ENCODE measurements around the gene SERP2. TPM values are rescaled to one million over a fixed set of nuclear protein-coding genes. Genes with fewer than 3 reads are reported as not detected.

The SERP2 gene
- total and polyA plus RNA-seq, 2 donors (not counting 3 experiments of a cell fraction or from before 2014, with no cell fraction given), result 0.30 TPM; not detected in 1

- Histone ChIP-seq H3K9me1 (replicated peaks; ENCODE audit: control insufficient read depth, extremely low read depth, insufficient read depth, low read length) (no peaks in the 10 kb centered on the region), H3K4me3 (replicated peaks in 1 of 3; ENCODE audit: insufficient read depth in 1 of 3, low read depth in 1 of 3, low read length in 3 of 3) (no peak overlapping the region), H3K36me3 (ENCODE audit: control insufficient read depth in 2 of 2, extremely low read depth in 1 of 2, insufficient read depth in 2 of 2, low read length in 2 of 2) (no peaks in the 10 kb centered on the region), H3K4me2 (ENCODE audit: insufficient read depth, low read length) (no peak overlapping the region), H3K27ac (ENCODE audit: insufficient read depth, low read depth, low read length) (no peak overlapping the region), H3K9ac (replicated peaks; ENCODE audit: extremely low read depth, insufficient read depth, low read length) (no peak overlapping the region), H4K20me1 (replicated peaks; ENCODE audit: control insufficient read depth, extremely low read depth, insufficient read depth, low read length) (no peaks in the 10 kb centered on the region), H3K4me1 (ENCODE audit: control insufficient read depth, extremely low read depth, insufficient read depth, low read length) (no peaks in the 10 kb centered on the region), H3K9me3 (replicated peaks; ENCODE audit: control insufficient read depth, insufficient read depth, low read length) (no peaks in the 10 kb centered on the region), H3K79me2 (ENCODE audit: control insufficient read depth, insufficient read depth, low read length) (no peaks in the 10 kb centered on the region), H2AFZ (ENCODE audit: low read depth, low read length) (no peak overlapping the region), H3K27me3 (ENCODE audit: control insufficient read depth in 2 of 2, insufficient read depth in 2 of 2, low read length in 2 of 2) (no peaks in the 10 kb centered on the region)
- FAIRE-seq (no peak), DNase-seq (ENCODE audit: low read depth, low spot score) (no peak)
- ChIA-PET POLR2A (no interaction called here), CTCF (interaction anchor here (1.2 kb wide), 1 partner anchor 17 kb away, joined by 3 read pairs; no protein-coding TSS in a partner anchor)
- BruUV-seq (replicated peaks), result no TSS peak
- intact Hi-C loops (cut with micrococcal nuclease) (no loop called here), dilution Hi-C loops (cut with MboI; ENCODE audit: extremely low pct_ligation_motif_present, low sequenced_read_pairs) (no loop called here)
- TF ChIP-seq GATA2 (IDR thresholded peaks at IDR 0.05; ENCODE audit: insufficient read depth, insufficient read length, low read depth, low read length) (no peak), POLR2AphosphoS5 (IDR thresholded peaks at IDR 0.05; ENCODE audit: insufficient read depth, low read depth, low read length) (no peak), POLR2A (IDR thresholded peaks at IDR 0.05; ENCODE audit: low read depth, low read length) (no peak), JUN (IDR thresholded peaks at IDR 0.05; ENCODE audit: borderline replicate concordance, insufficient read depth, insufficient read length, low read depth) (no peak), EZH2 (IDR thresholded peaks at IDR 0.05; ENCODE audit: borderline replicate concordance, low read depth, low read length, severe bottlenecking) (no peak), MAX (IDR thresholded peaks at IDR 0.05; ENCODE audit: insufficient read depth, insufficient read length) (no peak), MYC (IDR thresholded peaks at IDR 0.05; ENCODE audit: low read depth, low read length) (no peak), FOS (IDR thresholded peaks at IDR 0.05; ENCODE audit: borderline replicate concordance, insufficient read depth, low read length) (no peak), CTCF (IDR thresholded peaks at IDR 0.05; ENCODE audit: extremely low read depth in 1 of 2, insufficient read depth in 1 of 2, low read depth in 1 of 2, low read length in 2 of 2) (no peak)
Measured at GRCh38 chr13:44385401-44385800, 11.8 kb downstream of the SERP2 start.

Data from endothelial cell of umbilical vein (primary cell).